Measurements from ENCODE around the gene LGSN.
"Not testable (repeated sequence)": the region's sequence is repeated elsewhere in the genome, so short reads cannot be mapped to it uniquely, and the experiment has no call there.

The LGSN gene

GRCh38 chr6:63319939-63320338 is at the start of gene LGSN:
TSS of gene LGSN (minus strand) at chr6:63319983. CDS start at chr6:63319943, 40 bp downstream.
- no peak for DNase-seq (ENCODE audit: low read depth)

- DNase-seq (ENCODE audit: low read depth), result no peak
Measured at GRCh38 chr6:63368347-63368746, 48.6 kb upstream of the LGSN start.

GRCh38 chr6:63362500-63363120 is 42.8 kb upstream of the LGSN start:
- DNase-seq (ENCODE audit: low read depth), result not testable (repeated sequence)

- DNase-seq (ENCODE audit: low read depth), result not testable (repeated sequence)
Measured at GRCh38 chr6:63357384-63357783, 37.6 kb upstream of the LGSN start.

GRCh38 chr6:63355632-63356031 is 35.8 kb upstream of the LGSN start:
- DNase-seq (ENCODE audit: low read depth), result no peak

GRCh38 chr6:63353286-63353630 is 33.5 kb upstream of the LGSN start:
- DNase-seq (ENCODE audit: low read depth), result no peak

GRCh38 chr6:63352544-63353285 is 32.9 kb upstream of the LGSN start:
- peak; percentile 62 for DNase-seq (ENCODE audit: low read depth)

GRCh38 chr6:63352069-63352543 is 32.3 kb upstream of the LGSN start:
- peak; percentile 73 for DNase-seq (ENCODE audit: low read depth)

- peak; percentile 21 for DNase-seq (ENCODE audit: low read depth)
Measured at GRCh38 chr6:63349401-63349800, 29.6 kb upstream of the LGSN start.

- no peak for DNase-seq (ENCODE audit: low read depth)
Measured at GRCh38 chr6:63348836-63349235, 29.1 kb upstream of the LGSN start.

- DNase-seq (ENCODE audit: low read depth), result peak; percentile 87
Measured at GRCh38 chr6:63347599-63347998, 27.8 kb upstream of the LGSN start.

GRCh38 chr6:63346217-63346835 is 26.5 kb upstream of the LGSN start:
- no peak for DNase-seq (ENCODE audit: low read depth)

GRCh38 chr6:63340351-63340750 is 20.6 kb upstream of the LGSN start:
- DNase-seq (ENCODE audit: low read depth), result no peak

GRCh38 chr6:63334652-63335051 is 14.9 kb upstream of the LGSN start:
- not testable (repeated sequence) for DNase-seq (ENCODE audit: low read depth)

- DNase-seq (ENCODE audit: low read depth), result no peak
Measured at GRCh38 chr6:63333440-63333839, 13.7 kb upstream of the LGSN start.

GRCh38 chr6:63326630-63327029 is 6.8 kb upstream of the LGSN start:
- not testable (repeated sequence) for DNase-seq (ENCODE audit: low read depth)

- no peak for DNase-seq (ENCODE audit: low read depth)
Measured at GRCh38 chr6:63322981-63323380, 3.2 kb upstream of the LGSN start.

GRCh38 chr6:63321821-63322220 is 2.0 kb upstream of the LGSN start:
- no peak for DNase-seq (ENCODE audit: low read depth)

GRCh38 chr6:63317641-63318040 is 2.1 kb downstream of the LGSN start:
- no peak for DNase-seq (ENCODE audit: low read depth)

- DNase-seq (ENCODE audit: low read depth), result no peak
Measured at GRCh38 chr6:63316113-63316512, 3.7 kb downstream of the LGSN start.

GRCh38 chr6:63313111-63313510 is 6.7 kb downstream of the LGSN start:
- no peak for DNase-seq (ENCODE audit: low read depth)

GRCh38 chr6:63307581-63308246 is 12.1 kb downstream of the LGSN start:
- DNase-seq (ENCODE audit: low read depth), result peak; percentile 66

- DNase-seq (ENCODE audit: low read depth), result no peak
Measured at GRCh38 chr6:63306420-63306819, 13.4 kb downstream of the LGSN start.

Measured in amniotic epithelial cell (primary cell).